Activated CD4-positive, alpha-beta memory T cell treated with anti-CD3 and anti-CD28 coated beads for 36 hours (primary cell): Measurements from ENCODE around the gene CCHCR1. TPM values are rescaled to one million over a fixed set of nuclear protein-coding genes. Genes with fewer than 3 reads are reported as not detected.
A peak's percentile ranks its signal among the peaks of the same experiment; 100 is the strongest.

Source experiments
- CTCF ChIA-PET: fragments of 350-600 bp; sonication (Branson Sonifier 250); formaldehyde crosslinking; loops from one replicate; lab custom pipeline; 2021; ENCODE audit warnings: antibody characterized with exemption, inconsistent platforms; lab: Charles Lee
- POLR2A ChIA-PET: fragments of 350-600 bp; sonication (Branson Sonifier 250); formaldehyde crosslinking; loops from one replicate; lab custom pipeline; 2021; ENCODE audit warnings: antibody characterized with exemption; lab: Charles Lee
- DNase-seq: peaks from one replicate; pipeline ENCODE4 v3.0.0-alpha.2; 2020
- H3K27ac Mint-ChIP-seq: one replicate; pipeline ENCODE4 v1.8.0; 2021; ENCODE audit warnings: mixed read lengths
- H3K27me3 Mint-ChIP-seq: one replicate; pipeline ENCODE4 v1.8.0; 2021; ENCODE audit warnings: mixed read lengths
- H3K36me3 Mint-ChIP-seq: one replicate; pipeline ENCODE4 v1.8.0; 2021; ENCODE audit warnings: mixed read lengths
- H3K4me1 Mint-ChIP-seq: one replicate; pipeline ENCODE4 v1.8.0; 2021; ENCODE audit warnings: low read depth, mixed read lengths
- H3K4me3 Mint-ChIP-seq: one replicate; pipeline ENCODE4 v1.8.0; 2021; ENCODE audit warnings: mild to moderate bottlenecking, mixed read lengths
- H3K9me3 Mint-ChIP-seq: one replicate; pipeline ENCODE4 v1.8.0; 2021; ENCODE audit warnings: mixed read lengths
- intact Hi-C: fragments of 100-400 bp; cut with micrococcal nuclease; formaldehyde crosslinking; loops from one replicate; pipeline ENCODE4 v1.15.1; 2023
- total RNA-seq, 2 experiments: library from RNA; stranded (reverse); gene quantifications; one replicate each; pipeline ENCODE4 v1.2.3, GENCODE V29; 2021

CCHCR1 gene
- total RNA-seq, 2 experiments from 2014 or later = 44.5 to 50.5 TPM

DNA sequence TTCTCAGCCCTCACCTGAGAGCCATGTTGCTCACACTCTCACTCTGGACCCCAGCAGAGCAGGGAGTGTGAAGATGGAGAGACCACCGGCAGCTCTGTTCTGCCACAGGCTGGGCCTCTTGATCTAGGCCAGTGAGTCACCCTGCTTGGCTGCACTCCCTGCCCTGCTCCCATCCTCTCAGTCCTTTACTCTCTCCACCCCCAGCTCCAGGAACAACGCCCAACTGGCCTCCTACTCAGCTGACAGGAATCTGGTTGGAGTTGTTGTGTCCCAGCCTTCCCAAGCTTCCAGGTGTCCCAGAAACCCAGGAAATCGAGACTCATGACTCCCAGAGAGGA is 43.1 kb downstream of the CCHCR1 start, which contains the start of gene PSORS1C1:
Gene PSORS1C1, plus strand, starts transcription at position 260 of the 338 bp plus-strand sequence. CDS start 14,833 bp downstream, outside the sequence.
- H3K27me3 Mint-ChIP-seq = peaks cover 6% of the 10 kb centered on the region
- peaks cover 2% of the 10 kb centered on the region for H3K4me1 Mint-ChIP-seq
- no peaks in the 10 kb centered on the region for H3K36me3 Mint-ChIP-seq
- ChIA-PET CTCF (interaction anchor here (1.1 to 2.0 kb wide), 3 partner anchors 12 to 35 kb away, joined by 3 to 10 read pairs (median 4); no protein-coding TSS in a partner anchor), POLR2A (no interaction called here)
- intact Hi-C loops = no loop called here
- no peak within 1 kb of the TSS for H3K27ac Mint-ChIP-seq
- H3K9me3 Mint-ChIP-seq = no peaks in the 10 kb centered on the region
- DNase-seq = no peak
- H3K4me3 Mint-ChIP-seq = no peak within 1 kb of the TSS

GRCh38 chr6:31113861-31114540 is 43.6 kb downstream of the CCHCR1 start:
- Mint-ChIP-seq H3K27me3 (peaks cover 7% of the 10 kb centered on the region), H3K9me3 (no peaks in the 10 kb centered on the region), H3K27ac (no peak overlapping the region), H3K36me3 (no peaks in the 10 kb centered on the region), H3K4me1 (peaks cover 2% of the 10 kb centered on the region), H3K4me3 (no peak overlapping the region)
- intact Hi-C loops = no loop called here
- DNase-seq = no peak
- CTCF ChIA-PET = interaction anchor here (1.7 to 2.0 kb wide), 2 partner anchors 13 to 34 kb away, joined by 4 to 10 read pairs; no protein-coding TSS in a partner anchor
- POLR2A ChIA-PET = no interaction called here

- H3K27ac Mint-ChIP-seq = no peak within 1 kb of the TSS
- H3K9me3 Mint-ChIP-seq = no peaks in the 10 kb centered on the region
- H3K4me1 Mint-ChIP-seq = peaks cover 2% of the 10 kb centered on the region
- ChIA-PET POLR2A (no interaction called here), CTCF (interaction anchor here (0.9 to 2.0 kb wide), 2 partner anchors 14 to 25 kb away, joined by 4 to 10 read pairs; no protein-coding TSS in a partner anchor)
- H3K36me3 Mint-ChIP-seq = no peaks in the 10 kb centered on the region
- intact Hi-C loops = no loop called here
- no peak for DNase-seq
- no peak within 1 kb of the TSS for H3K4me3 Mint-ChIP-seq
- H3K27me3 Mint-ChIP-seq = peaks cover 7% of the 10 kb centered on the region
These were observed 45.1 kb downstream of the CCHCR1 start, which contains the start of gene C6orf15 for GRCh38 chr6:31112478-31112877. Gene C6orf15 (minus strand): TSS chr6:31112575. CDS start chr6:31112555, 20 bp downstream.

GRCh38 chr6:31111712-31112111 is 45.9 kb downstream of the CCHCR1 start:
- Mint-ChIP-seq H3K9me3 (no peaks in the 10 kb centered on the region), H3K27ac (no peak overlapping the region), H3K36me3 (no peaks in the 10 kb centered on the region), H3K27me3 (peaks cover 7% of the 10 kb centered on the region), H3K4me3 (no peak overlapping the region), H3K4me1 (peaks cover 2% of the 10 kb centered on the region)
- intact Hi-C loops = no loop called here
- CTCF ChIA-PET = interaction anchor here (1.0 kb wide), 1 partner anchor 24 kb away, joined by 3 read pairs; no protein-coding TSS in a partner anchor
- POLR2A ChIA-PET = no interaction called here
- DNase-seq = no peak

DNA sequence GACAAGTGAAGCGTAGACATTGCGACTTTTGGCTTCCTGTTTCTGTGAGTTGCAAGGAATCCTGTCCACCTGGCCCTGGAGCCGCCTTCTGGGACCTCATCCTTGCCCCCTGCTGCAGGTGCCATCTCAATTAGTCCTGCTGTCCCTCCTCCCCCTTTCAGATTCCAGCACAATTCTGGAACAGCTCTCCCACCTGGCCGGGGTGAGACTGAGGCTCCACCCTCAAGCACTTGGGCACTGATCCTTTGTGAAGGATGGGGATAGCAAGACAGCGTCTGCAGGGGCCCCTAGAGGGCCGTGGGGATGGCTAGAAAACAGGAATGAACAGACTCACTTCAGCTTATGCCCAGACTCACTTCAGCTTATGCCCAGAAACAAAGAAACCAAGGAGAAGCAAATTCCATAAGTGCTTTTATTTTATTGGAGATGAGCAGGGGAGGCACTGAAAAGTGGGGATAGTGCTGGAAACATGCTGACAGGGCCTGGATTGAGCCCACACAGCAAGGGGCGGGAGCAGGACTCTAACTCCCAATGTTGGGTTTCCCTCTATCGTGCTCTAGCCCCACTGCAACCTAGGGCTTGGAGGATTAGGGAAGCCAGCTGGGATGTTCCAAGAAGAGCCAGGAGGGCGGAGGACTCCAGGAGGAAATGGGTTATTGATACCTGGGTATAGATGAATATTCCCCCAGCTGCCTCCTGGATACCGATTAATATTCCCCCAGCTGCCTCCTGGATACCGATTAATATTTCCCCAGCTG is 46.6 kb downstream of the CCHCR1 start:
- Mint-ChIP-seq H3K27ac (no peak overlapping the region), H3K36me3 (no peaks in the 10 kb centered on the region)
- POLR2A ChIA-PET = no interaction called here

GRCh38 chr6:31107052-31107451 is 50.5 kb downstream of the CCHCR1 start:
- no peak for DNase-seq
- peaks cover 7% of the 10 kb centered on the region for H3K27me3 Mint-ChIP-seq
- ChIA-PET CTCF (no interaction called here), POLR2A (no interaction called here)
- no peaks in the 10 kb centered on the region for H3K4me1 Mint-ChIP-seq
- no peaks in the 10 kb centered on the region for H3K36me3 Mint-ChIP-seq
- intact Hi-C loops = no loop called here
- no peak overlapping the region for H3K4me3 Mint-ChIP-seq
- no peak overlapping the region for H3K27ac Mint-ChIP-seq
- H3K9me3 Mint-ChIP-seq = no peaks in the 10 kb centered on the region

More for the DNA sequence above, 46.6 kb downstream of the CCHCR1 start:
- no peak overlapping the region for H3K4me3 Mint-ChIP-seq
- H3K27me3 Mint-ChIP-seq = peaks cover 7% of the 10 kb centered on the region
- intact Hi-C loops = no loop called here
- peaks cover 2% of the 10 kb centered on the region for H3K4me1 Mint-ChIP-seq
- CTCF ChIA-PET = interaction anchor here (0.6 to 1.0 kb wide), 2 partner anchors 25 to 81 kb away, joined by 3 read pairs; no protein-coding TSS in a partner anchor
- H3K9me3 Mint-ChIP-seq = no peaks in the 10 kb centered on the region
- DNase-seq = no peak

DNA sequence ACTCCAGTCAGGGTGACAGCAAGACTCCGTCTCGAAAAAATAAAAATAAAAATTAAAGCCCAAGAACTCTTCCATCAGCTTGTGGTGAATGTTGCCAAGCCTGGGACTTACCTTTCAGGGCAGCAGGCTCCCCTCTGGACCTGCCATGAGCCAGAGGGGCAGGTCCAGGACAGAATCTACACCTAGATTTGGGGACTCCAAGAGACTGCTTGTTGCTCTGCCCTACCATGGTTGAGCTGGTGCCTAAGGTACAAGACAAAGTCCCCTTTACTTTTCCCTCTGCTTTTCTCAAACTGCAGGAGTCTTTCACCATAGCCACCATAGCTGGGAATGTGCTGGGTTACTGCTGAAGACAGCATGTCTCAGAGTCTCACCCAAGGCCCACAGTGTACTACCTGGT is 54.5 kb downstream of the CCHCR1 start:
- Mint-ChIP-seq H3K36me3 (no peaks in the 10 kb centered on the region), H3K9me3 (no peaks in the 10 kb centered on the region), H3K27me3 (no peaks in the 10 kb centered on the region), H3K4me3 (no peak overlapping the region), H3K4me1 (peaks cover 2% of the 10 kb centered on the region), H3K27ac (no peak overlapping the region)
- POLR2A ChIA-PET = interaction anchor here (0.6 kb wide), 1 partner anchor 43 kb away, joined by 3 read pairs; no protein-coding TSS in a partner anchor
- intact Hi-C loops = no loop called here
- CTCF ChIA-PET = interaction anchor here (0.6 to 2.1 kb wide), 3 partner anchors 10 to 23 kb away, joined by 3 to 7 read pairs (median 7); no protein-coding TSS in a partner anchor
- DNase-seq = no peak

- no peak for DNase-seq
- Mint-ChIP-seq H3K4me3 (no peak overlapping the region), H3K36me3 (no peaks in the 10 kb centered on the region), H3K9me3 (no peaks in the 10 kb centered on the region), H3K4me1 (peaks cover 36% of the 10 kb centered on the region), H3K27ac (no peak overlapping the region), H3K27me3 (no peaks in the 10 kb centered on the region)
- ChIA-PET POLR2A (no interaction called here), CTCF (interaction anchor here (0.6 to 1.3 kb wide), 3 partner anchors 11 to 183 kb away, joined by 3 to 4 read pairs (median 3); no protein-coding TSS in a partner anchor)
- intact Hi-C loops = no loop called here
These were observed 59.1 kb downstream of the CCHCR1 start for GRCh38 chr6:31098449-31098938.

- intact Hi-C loops = no loop called here
- no peak overlapping the region for H3K4me3 Mint-ChIP-seq
- H3K27me3 Mint-ChIP-seq = no peaks in the 10 kb centered on the region
- no peaks in the 10 kb centered on the region for H3K9me3 Mint-ChIP-seq
- no peak for DNase-seq
- H3K36me3 Mint-ChIP-seq = no peaks in the 10 kb centered on the region
- no peak overlapping the region for H3K27ac Mint-ChIP-seq
- peaks cover 41% of the 10 kb centered on the region for H3K4me1 Mint-ChIP-seq
- ChIA-PET POLR2A (no interaction called here), CTCF (interaction anchor here (0.5 to 1.8 kb wide), 5 partner anchors 9 to 695 kb away, joined by 3 to 6 read pairs (median 4); partner anchors contain the start of gene VARS2)
These were observed 60.9 kb downstream of the CCHCR1 start for GRCh38 chr6:31096656-31097055.

DNA sequence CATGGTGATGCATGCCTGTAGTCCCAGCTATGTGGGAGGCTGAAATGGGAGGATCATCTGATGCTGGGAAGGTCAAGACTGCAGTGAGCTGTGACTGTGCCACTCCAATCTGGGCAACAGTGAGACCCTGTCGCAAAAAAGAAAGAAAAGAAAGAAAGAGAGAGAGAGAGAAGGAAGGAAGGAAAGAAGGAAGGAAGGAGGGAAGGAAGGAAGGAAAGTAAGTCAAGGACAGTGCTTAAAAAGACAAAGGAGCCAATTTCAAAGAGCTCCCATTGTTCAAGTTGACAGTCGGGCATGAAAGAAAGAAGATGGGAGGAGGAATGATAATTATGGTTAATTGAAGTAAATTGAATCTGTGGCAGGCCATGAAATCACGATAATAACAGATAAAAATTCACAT is 61.4 kb downstream of the CCHCR1 start:
- peaks cover 41% of the 10 kb centered on the region for H3K4me1 Mint-ChIP-seq
- H3K4me3 Mint-ChIP-seq = no peak overlapping the region
- H3K27me3 Mint-ChIP-seq = no peaks in the 10 kb centered on the region
- ChIA-PET CTCF (interaction anchor here (0.5 to 1.8 kb wide), 6 partner anchors 9 to 694 kb away, joined by 3 to 6 read pairs (median 4); partner anchors contain the start of gene VARS2), POLR2A (interaction anchor here (0.7 kb wide), 1 partner anchor 327 kb away, joined by 3 read pairs; no protein-coding TSS in a partner anchor)
- DNase-seq = no peak
- H3K9me3 Mint-ChIP-seq = no peaks in the 10 kb centered on the region
- no peaks in the 10 kb centered on the region for H3K36me3 Mint-ChIP-seq
- intact Hi-C loops = no loop called here
- no peak overlapping the region for H3K27ac Mint-ChIP-seq

GRCh38 chr6:31094389-31094881 is 63.2 kb downstream of the CCHCR1 start:
- Mint-ChIP-seq H3K36me3 (no peaks in the 10 kb centered on the region), H3K4me3 (no peak overlapping the region), H3K9me3 (no peaks in the 10 kb centered on the region), H3K4me1 (peaks cover 41% of the 10 kb centered on the region), H3K27me3 (no peaks in the 10 kb centered on the region), H3K27ac (peak overlapping the region; percentile 81)
- CTCF ChIA-PET = interaction anchor here (1.3 to 3.4 kb wide), 3 partner anchors 15 to 282 kb away, joined by 3 to 30 read pairs (median 7); no protein-coding TSS in a partner anchor
- intact Hi-C loops = no loop called here
- DNase-seq = peak; percentile 60
- POLR2A ChIA-PET = no interaction called here
